ENCODE data around the gene ARF6. TPM values are rescaled to one million over a fixed set of nuclear protein-coding genes. Genes with fewer than 3 reads are reported as not detected.

Gene ARF6
- total RNA-seq, 1 donor from 2014 or later, result 75.5 TPM

- no peak for DNase-seq (ENCODE audit: low spot score)
Measured at GRCh38 chr14:49940808-49941421, 48.0 kb downstream of the ARF6 start.

DNA sequence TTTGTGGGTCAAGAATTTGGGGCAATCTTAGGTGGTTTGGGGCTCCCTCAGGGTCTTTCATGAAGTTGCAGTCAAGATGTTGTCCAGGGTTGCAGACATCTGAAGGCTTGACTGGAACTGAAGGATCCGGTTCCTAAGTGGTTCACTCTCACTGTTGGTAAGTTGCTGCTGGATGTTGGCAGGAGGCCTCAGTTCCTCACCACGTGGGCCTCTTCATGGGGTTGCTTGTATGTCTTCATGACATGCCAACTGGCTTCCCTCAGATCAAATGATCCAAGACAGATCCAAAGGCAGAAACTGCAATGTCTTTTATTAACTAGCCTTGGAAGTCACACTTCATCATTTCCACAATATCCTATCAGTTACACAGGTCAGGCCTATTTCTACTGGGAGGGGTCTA lies 49.2 kb downstream of the ARF6 start:
- DNase-seq (ENCODE audit: low spot score), result no peak

GRCh38 chr14:49944501-49944900 lies 51.6 kb downstream of the ARF6 start:
- no peak for DNase-seq (ENCODE audit: low spot score)

DNA sequence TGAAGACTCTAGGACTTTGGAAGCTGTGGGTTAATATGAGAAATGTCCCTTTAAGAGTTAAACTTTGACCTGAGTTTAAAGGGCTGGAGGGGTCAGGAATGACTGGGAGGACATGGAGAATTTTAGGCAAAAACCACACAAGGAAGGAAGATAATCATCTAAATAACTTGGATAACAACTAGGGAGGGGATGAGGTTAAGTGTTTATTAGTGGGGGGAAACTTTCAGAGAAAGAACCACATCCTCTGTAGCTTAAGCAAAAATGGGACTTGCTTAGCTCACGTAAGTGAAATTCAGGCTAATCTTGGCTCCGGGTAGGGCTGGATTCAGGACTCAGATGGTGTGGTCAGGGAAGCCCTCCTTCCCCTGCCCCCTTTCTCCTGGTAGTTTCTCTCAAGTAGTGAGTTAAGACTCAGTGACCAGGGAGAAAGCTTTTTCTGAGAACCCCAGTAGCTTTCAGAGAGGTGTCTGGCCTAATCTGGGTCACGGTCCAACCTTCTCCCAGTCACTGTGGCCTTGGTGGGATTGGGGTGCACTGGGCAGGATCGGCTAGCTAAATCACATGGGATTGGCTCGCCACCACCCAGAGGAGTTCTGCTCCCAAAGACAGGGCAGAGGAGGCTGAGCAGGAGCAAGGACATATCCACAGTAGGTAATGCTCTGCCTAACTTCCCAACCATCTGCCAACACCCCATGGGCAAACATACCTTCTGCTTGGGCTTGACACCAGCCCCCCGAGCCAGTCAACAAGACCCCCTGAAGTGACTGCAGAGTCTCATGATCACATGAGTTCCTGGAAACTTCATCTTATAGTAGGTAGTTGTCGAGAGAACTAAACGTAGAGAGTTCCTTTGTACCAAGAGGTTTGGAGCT lies 52.8 kb downstream of the ARF6 start:
- DNase-seq (ENCODE audit: low spot score), result no peak

Other genes starting within 250 kb of the ARF6 start
- gene POLE2, start 204.9 kb upstream of the ARF6 start, total RNA-seq, result 4.6 TPM
- 9.8 TPM for gene KLHDC1, start 200.0 kb upstream of the ARF6 start, total RNA-seq
- gene KLHDC2, start 124.9 kb upstream of the ARF6 start, total RNA-seq, result 63.9 TPM
- 108 TPM for gene NEMF, start 40.3 kb upstream of the ARF6 start, total RNA-seq
- gene VCPKMT, start 223.5 kb downstream of the ARF6 start, total RNA-seq, result 6.4 TPM

Measured in ureter (tissue), 1 donor.